ENCODE measurements around the gene POLR1A. TPM values are rescaled to one million over a fixed set of nuclear protein-coding genes. Genes with fewer than 3 reads are reported as not detected.

POLR1A gene
- total and polyA plus RNA-seq, 7 donors = 6.1 to 41.6 (median 27.0) TPM

GRCh38 chr2:86074256-86074655 is 31.4 kb downstream of the POLR1A start:
- DNase-seq (no peak), ATAC-seq (no peak)
- Histone ChIP-seq H3K4me3 (no peak overlapping the region), H3K9me3 (no peaks in the 10 kb centered on the region), H3K4me1 (peaks cover 39% of the 10 kb centered on the region), H3K27ac (no peak overlapping the region), H3K36me3 (ENCODE audit: insufficient read depth in 1 of 2, low read depth in 1 of 2) (peaks cover 11 to 76% of the 10 kb centered on the region in 2 donors), H3K27me3 (ENCODE audit: insufficient read depth in 3 of 3, low read length in 2 of 3) (no peaks in the 10 kb centered on the region)
- intact Hi-C loops (cut with DNase I) = loop anchor here (10.0 kb wide), 2 partner anchors 329 to 349 kb away; no protein-coding TSS in a partner anchor
- TF ChIP-seq CTCF (IDR thresholded peaks at IDR 0.05) = no peak
- WGBS, 3 donors = 82 to 95% (median 84%) methylated on average over 3 of the region's 3 CpGs

- intact Hi-C loops (cut with DNase I) = loop anchor here (10.0 kb wide), 2 partner anchors 328 to 348 kb away; no protein-coding TSS in a partner anchor
- Histone ChIP-seq H3K4me3 (no peak overlapping the region), H3K4me1 (peaks cover 45% of the 10 kb centered on the region), H3K27ac (peak overlapping the region; percentile 91), H3K36me3 (ENCODE audit: insufficient read depth in 1 of 2, low read depth in 1 of 2) (peaks cover 11 to 73% of the 10 kb centered on the region in 2 donors), H3K27me3 (ENCODE audit: insufficient read depth in 3 of 3, low read length in 2 of 3) (no peaks in the 10 kb centered on the region), H3K9me3 (no peaks in the 10 kb centered on the region)
- WGBS, 3 donors = 54 to 89% (median 81%) methylated on average over 1 of the region's 1 CpG
- ATAC-seq (no peak), DNase-seq (no peak)
- TF ChIP-seq CTCF (IDR thresholded peaks at IDR 0.05) = no peak
Measured at GRCh38 chr2:86073225-86073624, 32.5 kb downstream of the POLR1A start.

GRCh38 chr2:86072271-86072858 is 33.3 kb downstream of the POLR1A start:
- peak; percentile 71 to 85 for DNase-seq
- no peaks in the 10 kb centered on the region for H3K9me3 ChIP-seq
- ATAC-seq = peak; percentile 38 to 76 (median 58)
- intact Hi-C loops (cut with DNase I) = loop anchor here (10.0 kb wide), 2 partner anchors 328 to 348 kb away; no protein-coding TSS in a partner anchor
- no peaks in the 10 kb centered on the region for H3K27me3 ChIP-seq (ENCODE audit: insufficient read depth in 3 of 3, low read length in 2 of 3)
- peak overlapping the region; percentile 91 for H3K27ac ChIP-seq
- H3K36me3 ChIP-seq (ENCODE audit: insufficient read depth in 1 of 2, low read depth in 1 of 2) = peaks cover 8 to 65% of the 10 kb centered on the region in 2 donors
- WGBS, 3 donors = 4 to 11% (median 9%) methylated on average over 9 of the region's 9 CpGs
- no peak overlapping the region for H3K4me3 ChIP-seq
- TF ChIP-seq CTCF (IDR thresholded peaks at IDR 0.05) = no peak
- peaks cover 51% of the 10 kb centered on the region for H3K4me1 ChIP-seq

- peaks cover 4 to 54% of the 10 kb centered on the region in 2 donors for H3K36me3 ChIP-seq (ENCODE audit: insufficient read depth in 1 of 2, low read depth in 1 of 2)
- H3K27me3 ChIP-seq (ENCODE audit: insufficient read depth in 3 of 3, low read length in 2 of 3) = no peaks in the 10 kb centered on the region
- TF ChIP-seq CTCF (IDR thresholded peaks at IDR 0.05) = no peak
- ATAC-seq (no peak), DNase-seq (no peak)
- intact Hi-C loops (cut with DNase I) = loop anchor here (10.0 kb wide), 2 partner anchors 326 to 346 kb away; no protein-coding TSS in a partner anchor
- H3K4me3 ChIP-seq = no peak overlapping the region
- WGBS, 3 donors = 89 to 94% (median 90%) methylated on average over 2 of the region's 2 CpGs
- no peaks in the 10 kb centered on the region for H3K9me3 ChIP-seq
- peak overlapping the region; percentile 91 for H3K27ac ChIP-seq
- H3K4me1 ChIP-seq = peaks cover 58% of the 10 kb centered on the region
Measured at GRCh38 chr2:86070868-86071267, 34.8 kb downstream of the POLR1A start.

Data from psoas muscle (tissue), 8 donors.